Measurements from ENCODE around the gene ARSI. TPM values are rescaled to one million over a fixed set of nuclear protein-coding genes. Genes with fewer than 3 reads are reported as not detected.

ARSI gene
- polyA plus RNA-seq, 1 donor, result 2.2 TPM

- H3K4me1 ChIP-seq (ENCODE audit: control insufficient read depth, insufficient read depth, low read length), result peaks cover 11% of the 10 kb centered on the region
- no peaks in the 10 kb centered on the region for H3K27me3 ChIP-seq (ENCODE audit: control insufficient read depth, insufficient read depth, low read length)
- H3K36me3 ChIP-seq (ENCODE audit: control insufficient read depth, insufficient read depth, low read length), result no peaks in the 10 kb centered on the region
- H3K27ac ChIP-seq (ENCODE audit: low read length), result no peak overlapping the region
- DNase-seq, result no peak
- WGBS (ENCODE audit: insufficient coverage, low lambda C conversion rate), result no CpG with 5 or more reads among the region's 9 CpGs
- peaks cover 4% of the 10 kb centered on the region for H3K9me3 ChIP-seq (ENCODE audit: control insufficient read depth, low read depth, low read length)
- H3K4me3 ChIP-seq (ENCODE audit: low read length), result no peak overlapping the region
These were observed 55.0 kb downstream of the ARSI start for GRCh38 chr5:150247726-150248125.

GRCh38 chr5:150246835-150247234 lies 55.9 kb downstream of the ARSI start:
- Histone ChIP-seq H3K4me1 (ENCODE audit: control insufficient read depth, insufficient read depth, low read length) (peaks cover 11% of the 10 kb centered on the region), H3K36me3 (ENCODE audit: control insufficient read depth, insufficient read depth, low read length) (no peaks in the 10 kb centered on the region), H3K27ac (ENCODE audit: low read length) (peak overlapping the region; percentile 34), H3K4me3 (ENCODE audit: low read length) (no peak overlapping the region), H3K9me3 (ENCODE audit: control insufficient read depth, low read depth, low read length) (peaks cover 4% of the 10 kb centered on the region), H3K27me3 (ENCODE audit: control insufficient read depth, insufficient read depth, low read length) (no peaks in the 10 kb centered on the region)
- peak; percentile 40 to 55 for DNase-seq
- no CpG with 5 or more reads among the region's 5 CpGs for WGBS (ENCODE audit: insufficient coverage, low lambda C conversion rate)

GRCh38 chr5:150246429-150246828 lies 56.3 kb downstream of the ARSI start:
- H3K27me3 ChIP-seq (ENCODE audit: control insufficient read depth, insufficient read depth, low read length), result no peaks in the 10 kb centered on the region
- peaks cover 4% of the 10 kb centered on the region for H3K9me3 ChIP-seq (ENCODE audit: control insufficient read depth, low read depth, low read length)
- WGBS (ENCODE audit: insufficient coverage, low lambda C conversion rate), result 100% methylated on average over 1 of the region's 5 CpGs
- H3K27ac ChIP-seq (ENCODE audit: low read length), result no peak overlapping the region
- peaks cover 11% of the 10 kb centered on the region for H3K4me1 ChIP-seq (ENCODE audit: control insufficient read depth, insufficient read depth, low read length)
- no peaks in the 10 kb centered on the region for H3K36me3 ChIP-seq (ENCODE audit: control insufficient read depth, insufficient read depth, low read length)
- H3K4me3 ChIP-seq (ENCODE audit: low read length), result no peak overlapping the region
- DNase-seq, result no peak

Other genes starting within 250 kb of the ARSI start
- gene CSF1R, start 216.4 kb downstream of the ARSI start, polyA plus RNA-seq, result 31.0 TPM
- gene PDGFRB, start 147.1 kb downstream of the ARSI start, polyA plus RNA-seq, result 18.6 TPM
- gene CDX1, start 136.1 kb downstream of the ARSI start, polyA plus RNA-seq, result 196 TPM
- 5.7 TPM for gene SLC6A7, start 112.8 kb downstream of the ARSI start, polyA plus RNA-seq
- 1.1 TPM for gene CAMK2A, start 13.1 kb downstream of the ARSI start, polyA plus RNA-seq
- 23.9 TPM for gene TCOF1, start 54.8 kb upstream of the ARSI start, polyA plus RNA-seq
- gene CD74, start 110.0 kb upstream of the ARSI start, polyA plus RNA-seq, result 742 TPM
- 2,545 TPM for gene RPS14, start 146.8 kb upstream of the ARSI start, polyA plus RNA-seq
- 45.4 TPM for gene NDST1, start 205.2 kb upstream of the ARSI start, polyA plus RNA-seq